ENCODE data around the gene KAT2B. TPM values are rescaled to one million over a fixed set of nuclear protein-coding genes. Genes with fewer than 3 reads are reported as not detected.

The KAT2B gene
- total and polyA plus RNA-seq, 10 donors = 13.6 to 64.3 (median 54.1) TPM

- no peak overlapping the region for H3K27ac ChIP-seq
- 71 to 92% (median 79%) methylated on average over 3 of the region's 3 CpGs for WGBS, 5 donors
- no peak for TF ChIP-seq POLR2A (IDR thresholded peaks at IDR 0.05)
- TF ChIP-seq CTCF (IDR thresholded peaks at IDR 0.05 in 8 of 11, conservative IDR thresholded peaks at IDR 0.05 in 3 of 11) = no peak
- TF ChIP-seq POLR2AphosphoS5 (IDR thresholded peaks at IDR 0.05) = no peak
Measured at GRCh38 chr3:20068512-20069177, 28.4 kb downstream of the KAT2B start.

GRCh38 chr3:20069178-20069532, 28.9 kb downstream of the KAT2B start:
- no peak overlapping the region for H3K27ac ChIP-seq
- intact Hi-C loops (cut with DNase I; ENCODE audit: low total_unique reads) = no loop called here

More at GRCh38 chr3:20068512-20069177, 28.4 kb downstream of the KAT2B start:
- no peaks in the 10 kb centered on the region for H3K27me3 ChIP-seq (replicated peaks in 1 of 7)
- no peak overlapping the region for H3K4me3 ChIP-seq
- H3K36me3 ChIP-seq = peaks cover 0 to 28% (median 9%) of the 10 kb centered on the region in 6 donors
- H3K9me3 ChIP-seq = no peaks in the 10 kb centered on the region
- intact Hi-C loops (cut with DNase I; ENCODE audit: low total_unique reads) = no loop called here
- peaks cover 0 to 47% (median 11%) of the 10 kb centered on the region in 6 donors for H3K4me1 ChIP-seq
- DNase-seq = no peak

GRCh38 chr3:20071175-20071574, 30.9 kb downstream of the KAT2B start:
- TF ChIP-seq CTCF (IDR thresholded peaks at IDR 0.05 in 8 of 11, conservative IDR thresholded peaks at IDR 0.05 in 3 of 11) (no peak), POLR2A (IDR thresholded peaks at IDR 0.05) (no peak), POLR2AphosphoS5 (IDR thresholded peaks at IDR 0.05) (no peak)
- no peak overlapping the region for H3K4me3 ChIP-seq
- H3K4me1 ChIP-seq = peaks cover 0 to 23% (median 6%) of the 10 kb centered on the region in 6 donors
- WGBS, 5 donors = 93 to 99% (median 98%) methylated on average over 2 of the region's 2 CpGs
- H3K27ac ChIP-seq = no peak overlapping the region
- no peaks in the 10 kb centered on the region for H3K27me3 ChIP-seq (replicated peaks in 1 of 7)
- intact Hi-C loops (cut with DNase I; ENCODE audit: low total_unique reads) = no loop called here
- H3K36me3 ChIP-seq = peaks cover 0 to 52% (median 15%) of the 10 kb centered on the region in 6 donors
- no peak for DNase-seq
- no peaks in the 10 kb centered on the region for H3K9me3 ChIP-seq

More at GRCh38 chr3:20069178-20069532, 28.9 kb downstream of the KAT2B start:
- DNase-seq = no peak
- no peak overlapping the region for H3K4me3 ChIP-seq
- TF ChIP-seq POLR2A (IDR thresholded peaks at IDR 0.05) = no peak
- no peak for TF ChIP-seq POLR2AphosphoS5 (IDR thresholded peaks at IDR 0.05)
- TF ChIP-seq CTCF (IDR thresholded peaks at IDR 0.05 in 8 of 11, conservative IDR thresholded peaks at IDR 0.05 in 3 of 11) = no peak
- peaks cover 0 to 43% (median 11%) of the 10 kb centered on the region in 6 donors for H3K4me1 ChIP-seq
- H3K36me3 ChIP-seq = peaks cover 0 to 34% (median 12%) of the 10 kb centered on the region in 6 donors
- no peaks in the 10 kb centered on the region for H3K9me3 ChIP-seq
- no peaks in the 10 kb centered on the region for H3K27me3 ChIP-seq (replicated peaks in 1 of 7)

- no peak for TF ChIP-seq POLR2AphosphoS5 (IDR thresholded peaks at IDR 0.05)
- no peak for TF ChIP-seq POLR2A (IDR thresholded peaks at IDR 0.05)
- no peak for TF ChIP-seq CTCF (IDR thresholded peaks at IDR 0.05 in 8 of 11, conservative IDR thresholded peaks at IDR 0.05 in 3 of 11)
Measured at GRCh38 chr3:20072422-20072821, 32.2 kb downstream of the KAT2B start.

More at GRCh38 chr3:20072422-20072821, 32.2 kb downstream of the KAT2B start:
- Histone ChIP-seq H3K4me3 (no peak overlapping the region), H3K4me1 (peaks cover 0 to 11% (median 2%) of the 10 kb centered on the region in 6 donors), H3K9me3 (no peaks in the 10 kb centered on the region), H3K27me3 (replicated peaks in 1 of 7) (no peaks in the 10 kb centered on the region), H3K36me3 (peaks cover 0 to 56% (median 15%) of the 10 kb centered on the region in 6 donors), H3K27ac (no peak overlapping the region)
- WGBS, 5 donors = 88 to 95% (median 89%) methylated on average over 6 of the region's 6 CpGs
- no peak for DNase-seq
- intact Hi-C loops (cut with DNase I; ENCODE audit: low total_unique reads) = no loop called here
